Iris pigment epithelial cell (primary cell): ENCODE results near the gene CHRNA4.
"Not testable (repeated sequence)": the region's sequence is repeated elsewhere in the genome, so short reads cannot be mapped to it uniquely, and the experiment has no call there.

Experiments used
- DNase-seq: peaks from one replicate; pipeline ENCODE4 v3.0.0-alpha.2; 2011; ENCODE audit warnings: low read depth

CHRNA4 gene

GRCh38 chr20:63348828-63349515 is 12.2 kb downstream of the CHRNA4 start:
- no peak for DNase-seq

- no peak for DNase-seq
Measured at GRCh38 chr20:63347950-63348827, 13.0 kb downstream of the CHRNA4 start.

GRCh38 chr20:63347081-63347741 is 13.9 kb downstream of the CHRNA4 start:
- no peak for DNase-seq

GRCh38 chr20:63346131-63347080 is 14.7 kb downstream of the CHRNA4 start:
- no peak for DNase-seq

- DNase-seq = no peak
Measured at GRCh38 chr20:63345328-63346100, 15.6 kb downstream of the CHRNA4 start.

- no peak for DNase-seq
Measured at GRCh38 chr20:63344616-63345327, 16.4 kb downstream of the CHRNA4 start.

- DNase-seq = no peak
Measured at GRCh38 chr20:63343460-63344445, 17.4 kb downstream of the CHRNA4 start.

- DNase-seq = no peak
Measured at GRCh38 chr20:63342561-63343459, 18.3 kb downstream of the CHRNA4 start.

GRCh38 chr20:63340158-63340688 is 20.9 kb downstream of the CHRNA4 start:
- DNase-seq = not testable (repeated sequence)

GRCh38 chr20:63339154-63340094 is 21.7 kb downstream of the CHRNA4 start:
- DNase-seq = peak; percentile 3

- DNase-seq = peak; percentile 24
Measured at GRCh38 chr20:63337786-63338420, 23.2 kb downstream of the CHRNA4 start.

- DNase-seq = no peak
Measured at GRCh38 chr20:63336232-63336752, 24.9 kb downstream of the CHRNA4 start.

GRCh38 chr20:63335711-63336110 is 25.4 kb downstream of the CHRNA4 start:
- DNase-seq = no peak

GRCh38 chr20:63335060-63335459 is 26.1 kb downstream of the CHRNA4 start:
- DNase-seq = not testable (repeated sequence)

- DNase-seq = no peak
Measured at GRCh38 chr20:63334356-63334755, 26.8 kb downstream of the CHRNA4 start.
